ENCODE results near the gene SLC35E1. TPM values are rescaled to one million over a fixed set of nuclear protein-coding genes. Genes with fewer than 3 reads are reported as not detected.

The SLC35E1 gene
- total RNA-seq, 1 donor from 2014 or later, result 26.9 TPM

GRCh38 chr19:16586991-16587832, 15.0 kb upstream of the SLC35E1 start:
- no peak for TF ChIP-seq CTCF (conservative IDR thresholded peaks at IDR 0.05; ENCODE audit: low read depth, low read length)
- no peak for DNase-seq (ENCODE audit: low read depth)
- H3K4me3 ChIP-seq (ENCODE audit: low read depth, low read length), result no peak overlapping the region

- H3K4me3 ChIP-seq (ENCODE audit: low read depth, low read length), result no peak overlapping the region
- no peak for DNase-seq (ENCODE audit: low read depth)
- TF ChIP-seq CTCF (conservative IDR thresholded peaks at IDR 0.05; ENCODE audit: low read depth, low read length), result no peak
These were observed 14.3 kb upstream of the SLC35E1 start for GRCh38 chr19:16586477-16586871.

- TF ChIP-seq CTCF (conservative IDR thresholded peaks at IDR 0.05; ENCODE audit: low read depth, low read length), result no peak
- no peak overlapping the region for H3K4me3 ChIP-seq (ENCODE audit: low read depth, low read length)
- DNase-seq (ENCODE audit: low read depth), result no peak
These were observed 13.7 kb upstream of the SLC35E1 start for GRCh38 chr19:16585808-16586476.

GRCh38 chr19:16585094-16585801, 13.0 kb upstream of the SLC35E1 start:
- DNase-seq (ENCODE audit: low read depth), result no peak
- H3K4me3 ChIP-seq (ENCODE audit: low read depth, low read length), result no peak overlapping the region
- TF ChIP-seq CTCF (conservative IDR thresholded peaks at IDR 0.05; ENCODE audit: low read depth, low read length), result no peak

- DNase-seq (ENCODE audit: low read depth), result no peak
- TF ChIP-seq CTCF (conservative IDR thresholded peaks at IDR 0.05; ENCODE audit: low read depth, low read length), result no peak
- peak overlapping the region; percentile 38 for H3K4me3 ChIP-seq (ENCODE audit: low read depth, low read length)
These were observed 12.3 kb upstream of the SLC35E1 start for GRCh38 chr19:16584248-16585093.

- no peak overlapping the region for H3K4me3 ChIP-seq (ENCODE audit: low read depth, low read length)
- DNase-seq (ENCODE audit: low read depth), result no peak
- TF ChIP-seq CTCF (conservative IDR thresholded peaks at IDR 0.05; ENCODE audit: low read depth, low read length), result no peak
These were observed 10.5 kb upstream of the SLC35E1 start for GRCh38 chr19:16582486-16583261.
